AG10803 (cell line): ENCODE data around the gene FAM107A.

Source experiments
- DNase-seq: peaks from one replicate; pipeline ENCODE4 v3.0.0; 2010; ENCODE audit warnings: low read depth
- H3K4me3 ChIP-seq: 2 replicates; pipeline ENCODE4 v1.5.1; 2011; ENCODE audit warnings: mild to moderate bottlenecking, low read length, control low read depth
- TF ChIP-seq, protein P1 (sequence below): conservative IDR thresholded peaks from 2 replicates; pipeline ENCODE4 v1.5.1; 2011; ENCODE audit warnings: mild to moderate bottlenecking, low read length, control low read depth, inconsistent platforms

FAM107A gene

GRCh38 chr3:58577269-58577821, at the start of gene FAM107A:
Gene FAM107A (minus strand): TSS chr3:58577391. CDS start chr3:58569860, 7,531 bp downstream.
- peak within 1 kb of the TSS; percentile 18 for H3K4me3 ChIP-seq
- DNase-seq, result peak; percentile 89
- TF ChIP-seq, protein P1, sequence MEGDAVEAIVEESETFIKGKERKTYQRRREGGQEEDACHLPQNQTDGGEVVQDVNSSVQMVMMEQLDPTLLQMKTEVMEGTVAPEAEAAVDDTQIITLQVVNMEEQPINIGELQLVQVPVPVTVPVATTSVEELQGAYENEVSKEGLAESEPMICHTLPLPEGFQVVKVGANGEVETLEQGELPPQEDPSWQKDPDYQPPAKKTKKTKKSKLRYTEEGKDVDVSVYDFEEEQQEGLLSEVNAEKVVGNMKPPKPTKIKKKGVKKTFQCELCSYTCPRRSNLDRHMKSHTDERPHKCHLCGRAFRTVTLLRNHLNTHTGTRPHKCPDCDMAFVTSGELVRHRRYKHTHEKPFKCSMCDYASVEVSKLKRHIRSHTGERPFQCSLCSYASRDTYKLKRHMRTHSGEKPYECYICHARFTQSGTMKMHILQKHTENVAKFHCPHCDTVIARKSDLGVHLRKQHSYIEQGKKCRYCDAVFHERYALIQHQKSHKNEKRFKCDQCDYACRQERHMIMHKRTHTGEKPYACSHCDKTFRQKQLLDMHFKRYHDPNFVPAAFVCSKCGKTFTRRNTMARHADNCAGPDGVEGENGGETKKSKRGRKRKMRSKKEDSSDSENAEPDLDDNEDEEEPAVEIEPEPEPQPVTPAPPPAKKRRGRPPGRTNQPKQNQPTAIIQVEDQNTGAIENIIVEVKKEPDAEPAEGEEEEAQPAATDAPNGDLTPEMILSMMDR, result peak; percentile 62

GRCh38 chr3:58625196-58625824, 48.1 kb upstream of the FAM107A start:
- no peak overlapping the region for H3K4me3 ChIP-seq
- no peak for DNase-seq
- TF ChIP-seq, protein P1, result no peak

DNA sequence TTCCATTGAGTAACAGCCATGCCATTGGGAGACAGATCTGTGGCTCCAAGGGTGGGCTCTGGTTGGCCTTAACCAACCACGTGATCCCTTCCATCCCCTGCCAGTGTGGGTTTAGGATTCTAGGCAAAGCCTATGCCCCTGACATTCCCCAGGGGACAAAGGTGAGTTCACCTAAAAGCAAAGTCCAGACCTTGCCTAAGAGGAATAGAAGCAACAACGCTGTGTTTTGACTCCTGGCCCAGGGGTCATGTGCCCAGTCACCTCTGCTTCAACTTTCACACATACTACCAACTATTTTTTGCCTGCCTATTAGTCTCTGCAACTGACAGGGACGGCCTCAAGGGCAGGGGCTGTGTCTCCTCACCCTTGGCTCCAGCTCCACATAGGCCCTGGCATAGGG, 47.4 kb upstream of the FAM107A start:
- no peak for DNase-seq
- TF ChIP-seq, protein P1, result no peak

DNA sequence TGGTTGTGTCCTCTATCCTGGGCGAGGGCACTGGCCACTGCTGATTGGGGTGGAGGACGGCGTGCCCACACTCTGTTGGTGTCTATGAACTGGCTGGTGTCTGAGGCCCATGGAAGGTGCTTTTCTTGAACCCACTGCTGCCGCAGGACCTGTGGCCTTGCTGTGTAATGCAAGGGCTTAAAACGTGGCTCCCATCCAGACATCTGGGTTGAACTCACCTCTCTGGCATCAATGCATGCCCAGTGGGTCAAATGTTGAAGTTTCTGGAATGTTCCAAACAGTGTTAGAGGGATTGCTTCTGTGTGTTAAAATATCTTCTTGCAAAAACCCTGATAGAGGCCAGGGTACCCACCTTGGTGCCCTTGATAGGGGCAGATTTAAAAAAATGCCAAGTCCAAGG, 46.8 kb upstream of the FAM107A start:
- peak; percentile 41 for DNase-seq
- no peak overlapping the region for H3K4me3 ChIP-seq
- TF ChIP-seq, protein P1, result no peak

More for the DNA sequence above, 47.4 kb upstream of the FAM107A start:
- no peak overlapping the region for H3K4me3 ChIP-seq

- no peak for DNase-seq
- TF ChIP-seq, protein P1, result no peak
These were observed 46.3 kb upstream of the FAM107A start for GRCh38 chr3:58623478-58623877.

GRCh38 chr3:58622892-58623291, 45.7 kb upstream of the FAM107A start:
- TF ChIP-seq, protein P1, result no peak
- no peak for DNase-seq
- H3K4me3 ChIP-seq, result no peak overlapping the region

More at GRCh38 chr3:58623478-58623877, 46.3 kb upstream of the FAM107A start:
- H3K4me3 ChIP-seq, result no peak overlapping the region

GRCh38 chr3:58622436-58622835, 45.2 kb upstream of the FAM107A start:
- H3K4me3 ChIP-seq, result no peak overlapping the region
- TF ChIP-seq, protein P1, result no peak
- no peak for DNase-seq
